ENCODE results near the gene DEFB114.

Gene DEFB114, protein sequence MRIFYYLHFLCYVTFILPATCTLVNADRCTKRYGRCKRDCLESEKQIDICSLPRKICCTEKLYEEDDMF
- long read RNA-seq, result 0 reads

DNA sequence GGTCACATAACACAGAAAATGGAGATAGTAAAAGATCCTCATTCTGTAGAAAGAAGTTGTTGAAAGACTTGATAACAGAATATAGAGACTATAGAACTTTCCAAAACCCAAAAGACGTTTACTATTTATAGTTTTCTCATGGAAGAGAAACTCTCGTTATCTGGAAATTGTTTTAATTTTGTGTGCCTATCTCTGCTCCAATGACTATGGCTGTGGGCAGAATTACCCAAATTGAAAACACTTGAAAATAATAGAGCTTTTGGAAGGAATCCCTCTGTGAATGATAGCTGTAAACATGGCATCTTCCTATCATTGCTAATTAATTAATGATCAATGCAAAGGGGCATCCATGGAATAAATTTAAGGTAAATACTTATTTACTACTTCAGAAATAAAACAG is at the start of gene DEFB114:
Gene DEFB114 (minus strand): TSS at position 101 of the 400 bp plus-strand sequence. CDS start 59 bp downstream, at position 42.
- no peak for TF ChIP-seq CTCF (IDR thresholded peaks at IDR 0.05; ENCODE audit: insufficient read depth, low read length)
- no peak for TF ChIP-seq GABPA (IDR thresholded peaks at IDR 0.05; ENCODE audit: low read depth)
- TF ChIP-seq POLR2AphosphoS5 (IDR thresholded peaks at IDR 0.05; ENCODE audit: low read depth), result no peak
- no peak for TF ChIP-seq SPI1 (IDR thresholded peaks at IDR 0.05; ENCODE audit: borderline replicate concordance, low read depth)
- TF ChIP-seq REST (IDR thresholded peaks at IDR 0.05; ENCODE audit: insufficient replicate concordance, low read depth), result no peak
- H3K27ac ChIP-seq (replicated peaks), result no peak within 1 kb of the TSS
- no peak for DNase-seq (ENCODE audit: low read depth in 1 of 2, low spot score in 1 of 2)
- no peak within 1 kb of the TSS for H3K4me3 ChIP-seq (replicated peaks; ENCODE audit: insufficient read depth, low read length)
- H3K27me3 ChIP-seq (ENCODE audit: insufficient read depth, poor library complexity, severe bottlenecking), result no peaks in the 10 kb centered on the region

DNA sequence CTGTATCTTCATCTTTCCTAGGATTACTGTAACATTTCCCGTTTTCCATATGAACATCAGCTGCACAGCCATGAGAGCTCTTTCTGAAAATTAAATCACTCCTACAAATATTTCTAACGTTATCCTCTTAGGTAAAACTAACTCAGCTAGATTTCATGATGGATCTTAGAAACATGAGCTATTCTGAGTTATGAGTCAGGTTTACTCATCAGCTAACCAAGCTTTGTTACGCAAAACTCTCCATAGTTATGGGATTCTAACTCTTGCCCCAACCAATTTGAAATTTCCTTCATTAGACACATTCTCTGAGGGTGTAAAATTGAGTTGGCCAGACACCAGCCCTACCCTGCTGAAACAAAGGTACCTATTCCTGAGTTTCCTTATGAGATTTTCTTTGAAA is 43.9 kb upstream of the DEFB114 start:
- no peak overlapping the region for H3K4me3 ChIP-seq (replicated peaks; ENCODE audit: insufficient read depth, low read length)
- TF ChIP-seq SPI1 (IDR thresholded peaks at IDR 0.05; ENCODE audit: borderline replicate concordance, low read depth), result no peak
- no peak overlapping the region for H3K27ac ChIP-seq (replicated peaks)
- no peak for DNase-seq (ENCODE audit: low read depth in 1 of 2, low spot score in 1 of 2)
- no peaks in the 10 kb centered on the region for H3K27me3 ChIP-seq (ENCODE audit: insufficient read depth, poor library complexity, severe bottlenecking)

DNA sequence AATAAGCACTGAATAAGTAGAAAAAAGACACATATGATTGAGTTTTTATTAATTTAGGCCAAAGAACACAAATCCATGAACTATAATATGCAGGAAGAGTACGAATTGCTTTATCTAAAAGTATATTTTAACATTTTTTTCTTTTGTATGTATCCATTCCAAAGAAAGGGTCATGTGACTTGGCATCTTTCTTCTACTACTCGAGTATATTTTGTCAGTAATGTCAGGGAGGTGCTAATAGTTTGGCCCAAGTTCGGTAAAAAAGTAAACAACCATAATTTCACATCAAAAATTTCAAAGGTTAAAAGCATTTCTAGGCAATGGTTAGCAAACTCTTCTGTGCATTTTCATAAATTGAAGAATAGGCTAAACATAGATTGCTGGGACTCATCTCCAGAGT is 39.2 kb upstream of the DEFB114 start:
- no peak for DNase-seq (ENCODE audit: low read depth in 1 of 2, low spot score in 1 of 2)
- TF ChIP-seq POLR2AphosphoS5 (IDR thresholded peaks at IDR 0.05; ENCODE audit: low read depth) (no peak), GABPA (IDR thresholded peaks at IDR 0.05; ENCODE audit: low read depth) (no peak), SPI1 (IDR thresholded peaks at IDR 0.05; ENCODE audit: borderline replicate concordance, low read depth) (no peak), REST (IDR thresholded peaks at IDR 0.05; ENCODE audit: insufficient replicate concordance, low read depth) (no peak), CTCF (IDR thresholded peaks at IDR 0.05; ENCODE audit: insufficient read depth, low read length) (no peak)

DNA sequence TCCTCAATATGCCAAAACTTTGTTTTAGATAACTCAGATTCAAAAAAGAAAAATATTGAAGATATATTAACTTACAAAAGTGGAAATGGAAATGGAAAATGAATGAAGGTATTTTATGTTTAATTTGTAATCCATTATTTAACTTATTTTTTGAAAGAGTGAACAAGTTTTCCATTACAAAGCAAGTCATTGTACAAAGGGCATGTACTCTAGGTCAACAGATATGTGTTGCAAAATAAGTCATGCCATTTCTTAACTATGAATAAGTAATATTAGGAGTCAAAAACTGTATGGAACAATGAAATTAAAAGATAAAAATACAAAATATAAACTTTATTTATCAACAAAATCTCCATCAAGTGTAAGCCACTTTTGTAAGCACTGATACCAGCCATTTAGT is 31.3 kb upstream of the DEFB114 start:
- Histone ChIP-seq H3K27me3 (ENCODE audit: insufficient read depth, poor library complexity, severe bottlenecking) (no peaks in the 10 kb centered on the region), H3K27ac (replicated peaks) (no peak overlapping the region), H3K4me3 (replicated peaks; ENCODE audit: insufficient read depth, low read length) (no peak overlapping the region)
- DNase-seq (ENCODE audit: low read depth in 1 of 2, low spot score in 1 of 2), result no peak
- TF ChIP-seq GABPA (IDR thresholded peaks at IDR 0.05; ENCODE audit: low read depth) (no peak), POLR2AphosphoS5 (IDR thresholded peaks at IDR 0.05; ENCODE audit: low read depth) (no peak), CTCF (IDR thresholded peaks at IDR 0.05; ENCODE audit: insufficient read depth, low read length) (no peak), SPI1 (IDR thresholded peaks at IDR 0.05; ENCODE audit: borderline replicate concordance, low read depth) (no peak), REST (IDR thresholded peaks at IDR 0.05; ENCODE audit: insufficient replicate concordance, low read depth) (no peak)

More for the DNA sequence above, 39.2 kb upstream of the DEFB114 start:
- H3K27me3 ChIP-seq (ENCODE audit: insufficient read depth, poor library complexity, severe bottlenecking), result no peaks in the 10 kb centered on the region
- H3K4me3 ChIP-seq (replicated peaks; ENCODE audit: insufficient read depth, low read length), result no peak overlapping the region
- no peak overlapping the region for H3K27ac ChIP-seq (replicated peaks)

All from HL-60 (cell line).